HG03457 (cell line): ENCODE results near the gene TEX14.
"Not testable (repeated sequence)": the region's sequence is repeated elsewhere in the genome, so short reads cannot be mapped to it uniquely, and the experiment has no call there.

Experiments
- ATAC-seq: cut with Tn5 transposase; IDR thresholded peaks from one replicate; pipeline ENCODE4 v1.9.1; 2021; ENCODE audit warnings: moderate number of reproducible peaks; ENCODE audit not compliant: unreplicated experiment

Gene TEX14

DNA sequence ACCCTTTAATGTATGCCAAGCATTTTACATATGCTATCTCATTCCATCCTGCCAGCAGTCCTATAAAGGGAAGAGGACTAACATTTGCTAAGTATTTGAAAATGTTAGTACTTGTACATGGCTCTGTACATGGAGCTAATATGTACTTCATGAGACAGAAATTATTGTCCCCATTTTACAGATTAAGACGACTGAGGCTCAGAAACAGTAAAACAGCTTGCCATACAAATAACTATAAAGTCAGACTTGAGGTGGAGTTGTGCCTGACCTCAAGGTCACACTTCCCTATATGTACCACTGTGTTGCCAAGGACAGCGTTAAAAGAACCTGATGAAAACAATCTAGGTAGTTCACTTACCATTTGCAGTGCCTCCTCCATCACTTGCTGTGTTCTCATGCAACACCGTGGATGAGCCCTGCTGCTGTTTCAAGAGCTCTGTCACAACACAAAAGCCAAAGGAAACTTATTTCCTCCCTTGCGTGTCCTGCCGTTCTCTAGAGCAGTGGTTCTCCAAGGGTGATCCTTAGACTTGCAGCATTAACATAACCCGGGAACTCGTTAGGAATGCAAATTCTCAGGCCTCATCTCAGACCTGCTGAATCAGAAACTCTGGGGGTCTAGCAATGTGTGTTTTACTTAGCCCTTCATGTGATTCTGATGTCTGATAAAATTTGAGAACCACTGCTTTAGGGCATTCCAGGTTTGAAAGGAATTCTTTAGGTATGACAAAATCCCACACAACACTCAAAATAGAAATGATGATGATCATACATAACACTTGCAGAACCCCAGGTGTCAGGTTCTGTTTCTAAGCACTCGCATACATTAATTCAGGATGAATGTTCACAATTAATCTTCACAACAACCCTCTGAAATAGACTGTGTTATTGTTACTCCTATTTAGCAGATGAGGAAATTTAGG, 126.2 kb downstream of the TEX14 start:
- no peak for ATAC-seq

DNA sequence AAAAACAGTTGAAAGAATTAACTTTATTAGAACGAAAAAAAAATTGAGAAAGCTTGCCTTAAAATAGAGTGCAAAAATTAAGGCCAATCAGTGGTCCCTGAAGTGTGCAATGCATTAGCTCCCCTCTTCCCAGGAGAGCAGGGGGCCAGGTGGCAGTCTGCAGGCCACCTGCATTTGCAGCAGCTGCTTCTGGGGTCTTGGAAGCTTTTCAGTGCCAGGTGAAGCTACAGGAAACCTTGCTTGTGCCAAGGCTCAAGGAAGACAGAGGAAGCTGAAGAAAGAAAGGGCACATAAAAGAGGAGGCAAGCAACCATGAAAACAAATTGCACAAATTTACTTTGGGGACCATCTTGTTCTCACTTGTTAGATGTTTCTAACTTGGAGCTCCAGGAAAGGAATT, 126.9 kb downstream of the TEX14 start:
- ATAC-seq, result no peak

DNA sequence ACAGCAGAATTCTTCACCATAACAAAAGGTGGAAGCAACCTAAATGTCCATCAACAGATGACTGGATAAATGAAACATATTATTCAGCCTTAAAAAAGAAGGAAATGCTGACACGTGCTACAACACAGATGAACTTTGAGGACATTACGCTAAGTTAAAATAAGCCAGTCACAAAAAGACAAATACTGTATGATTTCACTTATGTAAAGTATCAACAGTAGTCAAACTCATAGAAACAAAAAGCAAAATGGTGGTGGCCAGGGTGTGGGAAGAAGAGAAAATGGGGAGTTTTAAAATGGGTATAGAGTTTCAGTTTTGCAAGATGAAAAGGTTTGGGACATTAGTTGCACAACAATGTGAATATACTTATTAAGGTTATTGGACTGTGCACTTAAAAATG, 127.6 kb downstream of the TEX14 start:
- no peak for ATAC-seq

DNA sequence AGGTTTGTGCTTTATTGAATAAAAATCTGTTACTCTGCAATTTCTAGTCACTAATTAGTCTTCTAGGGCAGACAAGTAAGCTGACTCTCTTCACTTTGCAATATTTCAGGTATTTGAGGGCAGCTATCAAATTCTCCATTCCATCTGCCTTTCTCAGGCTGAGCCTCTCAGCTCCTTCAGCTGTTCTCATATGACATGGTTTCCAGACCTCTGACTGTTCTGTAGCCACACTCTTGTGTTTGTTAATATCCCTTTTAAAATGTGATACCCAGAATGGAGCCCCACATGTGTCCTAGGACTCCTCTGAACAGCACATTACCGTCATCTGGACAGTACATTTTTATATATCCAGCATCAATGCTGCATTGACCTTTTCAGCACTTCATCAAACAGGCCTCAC, 131.3 kb downstream of the TEX14 start:
- ATAC-seq, result no peak

DNA sequence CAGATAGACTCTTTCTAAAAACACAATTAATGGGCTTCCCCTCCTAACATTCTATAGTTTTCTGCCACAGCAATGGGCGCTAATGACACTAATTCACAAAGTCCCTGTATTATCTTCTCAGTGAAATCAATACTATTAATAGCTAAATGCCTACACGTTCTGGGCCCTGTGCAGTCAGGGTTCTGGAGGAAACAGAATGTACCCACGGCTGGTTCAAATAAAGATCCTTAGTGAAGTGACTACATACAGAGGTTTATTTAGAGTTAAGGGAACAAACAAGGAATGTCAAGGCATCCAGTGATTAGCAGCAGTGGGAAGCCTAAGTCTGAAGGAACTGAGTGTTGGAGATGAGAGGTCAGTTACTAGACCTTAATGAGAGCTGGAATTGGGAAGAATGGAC, 133.9 kb downstream of the TEX14 start:
- no peak for ATAC-seq

DNA sequence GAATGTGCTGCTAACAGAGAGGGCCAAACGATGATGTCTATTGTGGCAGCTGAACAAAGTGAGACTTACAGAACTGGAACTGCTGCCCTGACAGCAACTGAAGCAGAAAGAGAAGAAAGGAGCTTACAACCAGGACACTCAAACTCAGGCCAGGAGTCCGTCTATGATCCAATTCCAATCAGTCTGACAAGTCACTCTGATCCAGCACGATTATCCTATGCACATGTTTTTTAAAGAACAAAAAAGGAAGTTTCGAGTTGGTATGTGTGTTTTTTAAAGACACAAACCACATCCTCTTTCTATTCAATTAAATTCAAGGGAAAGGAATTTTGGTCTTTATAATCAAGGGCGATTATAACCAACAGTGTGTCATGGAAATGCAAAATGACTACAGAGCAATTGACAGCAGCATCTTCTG, 135.0 kb downstream of the TEX14 start:
- no peak for ATAC-seq

DNA sequence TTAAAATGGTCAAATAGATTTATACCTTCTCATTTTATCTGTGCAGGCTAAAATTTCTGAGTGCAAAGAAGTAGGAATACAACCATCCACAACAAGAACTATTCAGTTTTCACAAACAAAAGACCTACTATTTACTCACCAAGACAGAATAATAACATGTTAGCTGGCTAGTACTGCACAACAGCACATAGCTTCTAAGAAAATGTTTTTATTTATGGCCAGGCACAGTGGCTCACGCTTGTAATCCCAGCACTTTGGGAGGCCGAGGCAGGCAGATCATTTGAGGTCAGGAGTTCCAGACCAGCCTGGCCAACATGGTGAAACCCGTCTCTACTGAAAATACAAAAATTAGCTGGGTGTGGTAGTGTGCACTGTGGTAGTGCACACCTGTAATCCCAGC, 136.7 kb downstream of the TEX14 start:
- ATAC-seq, result not testable (repeated sequence)

DNA sequence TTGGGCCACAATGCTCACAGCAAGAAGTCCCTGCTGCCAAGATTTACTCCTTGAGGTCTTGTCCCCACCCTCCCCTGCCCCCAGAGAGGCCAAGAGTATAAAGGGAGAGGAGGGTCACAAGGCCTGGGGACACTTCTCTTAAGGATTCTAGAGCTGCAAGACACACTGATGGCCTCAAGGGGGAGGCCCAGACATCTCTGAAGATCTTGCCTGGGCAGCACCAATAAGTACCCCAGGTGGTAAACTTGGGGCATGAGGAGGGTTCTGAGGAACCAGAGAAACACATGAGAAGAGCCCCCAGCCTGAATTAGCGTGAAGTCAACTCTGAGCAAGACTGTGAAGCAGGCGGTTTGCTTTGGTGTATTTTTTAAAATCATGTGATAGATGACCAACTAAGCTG, 150.6 kb downstream of the TEX14 start:
- ATAC-seq, result no peak

DNA sequence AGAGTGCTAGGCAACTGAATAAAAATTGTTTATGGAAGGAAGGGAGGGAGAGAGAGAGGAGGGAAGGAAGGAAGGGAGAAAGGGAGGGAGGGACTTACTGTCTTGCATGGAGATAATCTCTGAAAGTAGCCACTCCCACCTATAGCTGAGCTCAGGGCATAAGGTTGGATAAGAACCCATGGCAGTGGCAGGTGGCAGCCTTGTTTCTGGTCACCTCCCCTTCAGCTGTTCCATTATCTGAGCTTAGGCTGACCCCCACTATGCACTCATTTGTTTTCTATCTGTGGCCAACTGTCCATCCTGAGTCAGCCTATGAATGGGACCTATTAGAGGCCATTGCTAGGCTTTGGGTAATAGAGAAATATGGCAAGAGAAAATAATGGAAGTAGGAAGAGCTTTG, 152.1 kb downstream of the TEX14 start:
- ATAC-seq, result no peak

DNA sequence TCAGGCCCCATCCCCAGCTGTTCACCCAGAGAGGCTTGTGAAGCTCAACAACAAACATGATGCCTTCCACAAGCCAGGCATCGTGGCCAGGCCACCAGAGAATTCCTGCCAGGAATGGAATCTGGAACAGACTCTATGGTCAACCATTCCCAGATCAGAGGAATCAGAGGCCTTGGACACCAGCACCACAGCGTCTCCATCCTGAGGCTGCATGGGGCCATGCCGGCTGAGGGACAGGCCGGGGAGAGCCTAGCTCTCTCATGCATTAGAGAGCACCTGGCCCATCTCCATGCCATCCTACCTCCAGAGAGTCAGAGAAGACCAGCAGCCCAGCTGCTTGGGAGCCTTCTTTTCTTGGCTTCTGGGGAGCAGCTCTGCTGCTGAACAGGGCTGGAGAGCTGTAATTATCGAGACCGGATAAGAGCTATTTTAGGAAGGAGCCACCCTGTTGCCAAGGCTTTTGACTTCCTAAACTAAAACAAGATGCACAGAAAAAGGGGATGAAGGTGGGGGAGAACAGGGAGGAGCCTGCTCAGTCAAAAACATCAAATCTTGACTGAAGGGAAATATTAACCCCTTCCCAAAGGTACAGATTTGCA, 152.9 kb downstream of the TEX14 start:
- ATAC-seq, result no peak

DNA sequence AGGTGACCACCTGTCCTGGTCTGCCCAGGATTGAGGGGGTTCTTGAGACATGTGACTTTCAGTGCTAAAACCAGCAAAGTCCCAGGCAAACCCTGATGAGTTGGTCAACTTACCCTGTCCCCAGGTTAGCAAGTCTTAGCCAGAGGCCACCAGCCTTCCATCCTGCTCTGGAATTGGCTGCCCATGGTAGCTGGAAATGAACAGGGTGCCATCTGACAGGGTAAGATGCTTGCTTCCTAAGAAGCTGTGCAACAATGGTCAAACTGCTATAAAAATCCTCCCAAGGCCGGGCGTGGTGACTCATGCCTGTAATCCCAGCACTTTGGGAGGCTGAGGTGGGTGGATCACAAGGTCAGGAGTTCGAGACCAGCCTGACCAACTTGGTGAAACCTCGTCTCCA, 154.6 kb downstream of the TEX14 start:
- ATAC-seq, result no peak

DNA sequence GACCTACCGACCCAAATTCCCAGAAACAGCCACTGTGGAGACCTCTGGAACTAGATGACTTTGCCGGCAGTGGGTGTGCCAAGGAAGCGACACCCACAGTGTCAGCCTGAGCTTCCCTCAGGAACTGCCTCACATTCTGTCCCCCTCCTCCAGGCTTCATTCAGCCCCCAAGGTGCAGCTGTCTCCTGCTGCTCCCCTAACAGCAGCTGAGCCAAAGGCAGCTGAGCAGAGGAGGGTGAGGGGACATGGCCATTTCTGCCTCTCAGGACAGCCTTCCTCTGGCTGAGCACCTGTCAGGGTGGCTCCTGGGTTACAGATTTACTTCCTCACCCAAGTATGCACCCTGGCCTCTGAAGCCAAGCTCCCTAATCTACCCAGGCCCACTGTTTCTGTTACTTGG, 155.3 kb downstream of the TEX14 start:
- ATAC-seq, result no peak

DNA sequence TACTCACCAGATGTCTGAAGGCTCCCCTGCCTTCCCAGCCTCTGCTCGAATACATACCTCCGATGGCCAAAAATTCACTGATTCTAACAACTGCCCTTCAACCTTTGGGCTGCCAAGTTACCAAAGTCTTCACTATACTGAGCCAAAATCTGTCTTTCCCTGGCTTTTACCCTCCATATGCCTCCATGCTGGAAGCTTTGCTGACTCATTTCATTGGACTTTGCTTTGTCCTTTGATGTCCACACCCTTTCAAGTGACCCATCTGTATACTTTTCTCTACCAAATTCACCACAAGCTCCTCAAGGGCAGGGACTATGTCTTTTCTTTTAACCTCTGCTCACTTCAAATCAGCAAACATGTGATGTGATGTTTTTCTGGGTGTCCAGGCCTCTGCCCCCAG, 156.4 kb downstream of the TEX14 start:
- ATAC-seq, result no peak

DNA sequence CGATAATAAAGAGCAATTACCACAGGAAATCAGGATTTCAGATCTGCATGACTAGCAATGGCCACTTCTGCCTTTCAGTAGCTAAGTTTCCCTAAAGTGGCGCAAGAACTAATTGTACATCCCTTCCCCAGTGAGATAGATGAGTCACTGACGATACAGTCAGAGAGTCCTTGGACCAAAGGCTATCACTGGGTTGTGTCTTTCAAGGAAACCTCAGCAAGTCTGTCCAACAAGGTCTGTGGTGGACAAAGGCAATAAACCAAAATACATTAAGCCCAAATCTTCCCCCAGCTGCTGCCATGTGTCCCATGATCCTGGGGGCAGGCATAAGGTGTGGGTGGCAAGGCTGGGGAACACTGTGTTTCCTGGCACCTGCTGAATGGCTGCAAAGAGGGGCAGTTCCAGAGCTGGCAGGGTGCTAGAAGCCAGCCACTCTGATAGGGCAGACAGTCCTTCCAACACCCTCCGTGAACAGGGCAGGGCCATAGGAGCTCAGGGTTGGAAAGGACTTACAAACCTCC, 156.9 kb downstream of the TEX14 start:
- no peak for ATAC-seq

DNA sequence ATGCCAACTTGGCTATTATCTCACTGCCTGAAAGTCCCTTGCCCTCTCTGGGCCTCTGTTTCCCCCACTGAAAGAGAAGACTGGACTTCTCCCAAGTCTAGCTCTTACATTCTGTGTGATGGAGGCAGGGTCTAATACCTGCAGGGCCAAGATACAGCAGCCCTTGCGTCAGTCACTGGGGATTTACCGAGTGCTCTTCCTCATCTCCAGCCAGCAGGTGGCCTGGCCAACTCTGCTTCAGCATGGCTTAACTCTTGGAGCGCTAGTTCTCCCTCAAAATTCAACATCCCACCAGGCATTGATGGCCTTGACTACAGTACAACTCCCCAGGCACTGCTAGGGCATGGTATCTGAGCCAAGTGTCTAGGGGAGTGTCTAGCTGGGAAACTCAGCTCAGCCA, 157.5 kb downstream of the TEX14 start:
- no peak for ATAC-seq

DNA sequence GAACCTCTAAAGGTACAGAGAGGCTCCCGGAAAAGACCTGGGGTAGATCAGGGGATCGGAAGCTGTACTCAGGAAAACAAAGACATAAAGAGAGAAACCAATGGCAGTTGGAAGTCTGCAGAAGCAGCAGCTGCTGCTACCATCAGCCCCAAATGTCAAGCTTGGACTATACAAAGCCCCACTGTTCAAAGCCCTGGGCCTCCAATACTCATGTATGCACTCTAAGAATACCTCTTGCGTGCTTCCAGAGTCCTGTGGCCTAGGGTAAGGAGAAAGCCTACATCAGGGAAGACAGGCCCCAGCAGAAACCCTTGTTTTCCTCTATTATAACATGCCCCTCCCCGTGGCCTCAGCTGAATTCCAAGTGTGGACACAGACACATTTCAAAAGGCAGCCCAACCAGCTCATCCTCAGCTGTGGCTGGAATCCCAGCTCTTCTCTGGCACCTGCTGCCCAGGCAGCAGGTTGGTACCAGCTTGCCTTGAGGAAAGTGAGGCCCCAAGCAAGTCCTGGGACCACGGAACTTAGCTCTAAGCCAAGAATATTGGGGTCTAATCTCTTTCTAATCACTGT, 158.1 kb downstream of the TEX14 start:
- ATAC-seq, result no peak

DNA sequence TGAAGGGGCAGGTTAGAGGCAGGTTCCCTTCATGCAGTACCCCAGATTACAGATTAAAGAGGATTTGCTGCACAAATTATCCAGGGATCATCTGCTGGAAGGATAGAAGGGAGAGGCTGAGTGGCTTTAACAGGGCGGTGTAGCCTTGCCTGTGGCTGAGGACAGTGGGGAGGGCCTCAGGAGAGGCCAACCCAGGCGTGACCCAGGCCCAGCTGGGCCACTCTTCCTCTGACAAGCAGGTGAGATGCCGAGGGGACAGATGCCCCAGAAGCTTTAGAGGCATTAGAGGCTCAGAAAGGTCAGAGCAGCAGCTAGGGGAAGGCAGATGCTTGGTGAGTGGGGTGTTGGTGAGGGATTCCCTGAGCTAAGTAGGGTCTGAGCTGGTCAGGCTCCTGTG, 159.3 kb downstream of the TEX14 start:
- ATAC-seq, result no peak

DNA sequence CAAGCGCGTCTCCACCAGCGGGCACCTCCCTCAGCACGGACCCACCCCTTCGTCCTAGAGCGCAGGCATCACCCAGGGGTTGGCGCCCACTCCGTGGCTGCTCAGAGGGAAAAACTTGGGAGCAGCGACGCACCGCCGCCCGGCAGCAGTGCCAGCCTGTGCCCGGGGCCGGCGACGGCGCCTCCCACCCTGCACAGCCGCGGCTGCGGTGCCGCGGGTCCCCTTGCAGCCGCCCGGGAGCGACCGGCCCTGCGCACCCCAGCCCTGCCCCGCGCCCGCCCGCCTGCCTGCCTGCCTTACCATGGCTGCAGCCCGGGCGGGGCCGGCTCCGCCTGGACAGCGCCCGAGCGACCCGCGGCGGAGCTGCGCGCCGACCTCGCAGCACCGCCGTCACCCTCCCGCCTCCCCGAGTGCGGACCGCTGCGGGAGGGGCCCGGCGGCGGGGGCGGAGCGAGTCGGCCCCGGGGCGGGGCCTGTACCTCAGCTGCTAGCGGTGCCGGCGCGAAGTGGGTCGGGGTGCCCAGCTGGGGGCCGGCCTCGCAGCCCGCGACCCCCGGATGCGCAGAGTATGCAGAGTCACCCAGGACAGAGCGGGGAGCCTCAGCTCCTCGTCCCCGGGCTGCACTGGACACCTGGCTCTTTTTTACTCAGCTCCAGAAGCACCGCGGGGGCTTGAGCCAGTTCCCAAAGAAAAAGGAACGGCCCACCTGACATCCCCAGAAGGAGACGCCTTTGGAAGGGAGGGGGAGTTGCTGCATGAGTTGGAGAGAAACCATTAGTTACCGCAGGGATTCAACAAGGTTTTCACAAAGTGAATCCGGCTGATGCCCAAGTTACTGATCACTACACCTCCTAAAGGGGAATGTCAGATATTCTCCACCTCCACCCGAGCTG, 159.9 kb downstream of the TEX14 start:
- no peak for ATAC-seq

DNA sequence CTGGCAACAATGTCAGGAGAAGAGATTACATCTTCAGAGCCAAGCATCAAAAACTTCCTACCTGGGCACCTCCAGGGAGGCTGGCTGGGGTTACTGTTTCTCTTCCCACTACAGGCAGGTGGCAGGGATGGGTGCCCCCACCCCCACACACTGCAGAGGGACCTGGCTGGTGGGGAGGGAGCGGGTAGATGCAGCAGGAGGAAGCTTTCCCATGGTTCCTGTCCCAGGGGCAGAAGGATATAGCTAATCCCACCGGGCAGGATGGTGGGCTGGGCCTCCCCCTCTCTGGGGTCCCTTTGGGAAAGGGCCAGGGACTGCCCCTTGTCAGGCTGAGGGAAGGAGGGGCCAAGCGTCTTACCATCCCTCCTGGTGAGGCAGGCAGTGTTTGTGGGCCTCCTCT, 160.7 kb downstream of the TEX14 start:
- no peak for ATAC-seq

DNA sequence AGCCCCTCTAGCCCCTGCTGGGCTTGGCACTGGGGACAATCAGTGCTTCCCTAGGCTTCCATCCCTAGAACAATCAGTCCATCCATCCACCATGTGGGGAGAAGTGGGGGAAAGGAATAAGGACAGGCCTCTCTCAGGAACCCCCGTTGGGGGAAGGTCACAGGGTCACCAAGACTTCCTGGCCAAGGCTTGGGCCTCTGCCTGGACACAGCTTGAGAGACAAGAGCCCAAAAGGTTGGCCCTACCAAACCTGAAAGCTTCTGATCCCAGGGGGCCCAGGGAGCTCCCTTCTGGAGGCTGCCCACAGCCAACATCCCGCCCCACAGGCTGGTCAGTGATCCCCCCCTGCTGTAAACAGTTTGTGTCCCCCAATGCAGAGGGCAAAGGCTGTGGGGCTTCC, 161.2 kb downstream of the TEX14 start:
- ATAC-seq, result no peak

DNA sequence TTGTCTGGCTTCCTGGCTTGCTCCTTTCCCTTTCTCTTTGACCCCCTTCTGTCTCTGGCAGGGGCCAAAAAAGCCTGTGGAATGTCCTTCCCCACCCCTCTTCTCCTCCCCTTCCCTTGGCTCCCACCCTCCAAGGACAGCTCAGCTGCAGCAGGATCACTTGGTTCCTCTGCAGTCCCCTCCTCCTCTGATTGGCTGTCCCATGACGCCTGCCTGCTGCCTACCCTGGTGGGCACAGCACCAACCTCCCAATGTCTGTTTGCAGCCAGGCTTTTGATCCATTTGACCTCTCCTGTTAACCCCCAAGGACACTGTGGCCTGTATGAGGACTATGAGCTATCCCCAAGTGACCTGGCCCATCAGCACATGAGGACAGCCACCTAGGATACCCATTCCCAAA, 162.6 kb downstream of the TEX14 start:
- no peak for ATAC-seq
